GM23248 (cell line): ENCODE data around the gene KIF26A. TPM values are rescaled to one million over a fixed set of nuclear protein-coding genes. Genes with fewer than 3 reads are reported as not detected.

Experiments
- DNase-seq: peaks from one replicate; pipeline ENCODE4 v3.0.0-alpha.2; 2015
- H2AFZ ChIP-seq: fragments of 200-600 bp; sonication (generic); 2 replicates; pipeline ENCODE4 v1.6.1; 2016; ENCODE audit warnings: antibody characterized with exemption
- H3F3A ChIP-seq: fragments of 200-600 bp; sonication (generic); 2 replicates; pipeline ENCODE4 v1.6.1; 2016; ENCODE audit warnings: mild to moderate bottlenecking, antibody characterized with exemption, mixed run types; ENCODE audit not compliant: insufficient read depth
- H3K27ac ChIP-seq: fragments of 200-600 bp; sonication (generic); 2 replicates; pipeline ENCODE4 v1.5.1; 2016; ENCODE audit warnings: mild to moderate bottlenecking
- H3K27me3 ChIP-seq: fragments of 200-600 bp; sonication (generic); replicated peaks from 2 replicates; pipeline ENCODE4 v1.6.1; 2016; ENCODE audit warnings: mild to moderate bottlenecking; ENCODE audit not compliant: insufficient read depth
- H3K36me3 ChIP-seq: fragments of 200-600 bp; sonication (generic); 2 replicates; pipeline ENCODE4 v1.6.1; 2016; ENCODE audit warnings: low read depth, mild to moderate bottlenecking
- H3K4me1 ChIP-seq: fragments of 200-600 bp; sonication (generic); 2 replicates; pipeline ENCODE4 v1.6.1; 2016; ENCODE audit warnings: mild to moderate bottlenecking; ENCODE audit not compliant: insufficient read depth
- H3K4me2 ChIP-seq: fragments of 200-600 bp; sonication (generic); one replicate; pipeline ENCODE4 v1.6.1; 2016; ENCODE audit warnings: mild to moderate bottlenecking; ENCODE audit not compliant: unreplicated experiment
- H3K4me3 ChIP-seq: fragments of 200-600 bp; sonication (generic); 2 replicates; pipeline ENCODE4 v1.5.1; 2016; ENCODE audit warnings: mild to moderate bottlenecking
- H3K79me2 ChIP-seq: fragments of 200-600 bp; sonication (generic); 2 replicates; pipeline ENCODE4 v1.6.1; 2016; ENCODE audit warnings: mild to moderate bottlenecking; ENCODE audit not compliant: insufficient read depth
- H3K9ac ChIP-seq: fragments of 200-600 bp; sonication (generic); 2 replicates; pipeline ENCODE4 v1.6.1; 2016; ENCODE audit warnings: mild to moderate bottlenecking
- H3K9me2 ChIP-seq: fragments of 200-600 bp; sonication (generic); 2 replicates; pipeline ENCODE4 v1.6.1; 2016; ENCODE audit warnings: mixed run types, mild to moderate bottlenecking, moderate library complexity; ENCODE audit not compliant: insufficient read depth
- H3K9me3 ChIP-seq: fragments of 200-600 bp; sonication (generic); one replicate; pipeline ENCODE4 v1.6.1; 2017; ENCODE audit warnings: low read depth
- H4K20me1 ChIP-seq: fragments of 200-600 bp; sonication (generic); 2 replicates; pipeline ENCODE4 v1.6.0; 2016; ENCODE audit not compliant: insufficient read depth
- EZH2 ChIP-seq: fragments of 200-600 bp; sonication (generic); IDR thresholded peaks from 2 replicates; pipeline ENCODE4 v1.6.1; 2018; ENCODE audit warnings: antibody characterized with exemption, mild to moderate bottlenecking; ENCODE audit not compliant: insufficient read depth, poor library complexity, severe bottlenecking
- EZH2phosphoT487 ChIP-seq: fragments of 200-600 bp; sonication (generic); IDR thresholded peaks from 2 replicates; pipeline ENCODE4 v1.6.1; 2018; ENCODE audit warnings: antibody characterized with exemption, moderate library complexity, mild to moderate bottlenecking, low read depth; ENCODE audit not compliant: insufficient read depth
- WGBS, 2 experiments: methylation state at CpG; one replicate each; pipeline ENCODE4 v1.1.6; 2015 to 2017; ENCODE audit warnings: low lambda C conversion rate in 2 of 2, low coverage in 1 of 2; ENCODE audit errors: missing lambda C conversion rate in 2 of 2; 5-methylcytosine and 5-hydroxymethylcytosine counted together
- in situ Hi-C: fragments of 300-500 bp; cut with MboI; formaldehyde crosslinking; loops from 2 replicates; pipeline ENCODE4 v1.15.0; 2020
- polyA plus RNA-seq: library from polyadenylated mRNA; unstranded; fragments of >200 nt; fragmentation: Nextera tagmentation; extraction: Ambion mirVana; gene quantifications from 2 replicates; pipeline ENCODE4 v1.2.1, GENCODE V29; 2016
- total RNA-seq: library from RNA; depleted of rRNA; stranded (reverse); fragments of >200 nt; shearing (Covaris generic); gene quantifications from 2 replicates; pipeline ENCODE4 v1.2.3, GENCODE V29; 2014

KIF26A gene
- total and polyA plus RNA-seq, 2 experiments from 2014 or later, result not detected

DNA sequence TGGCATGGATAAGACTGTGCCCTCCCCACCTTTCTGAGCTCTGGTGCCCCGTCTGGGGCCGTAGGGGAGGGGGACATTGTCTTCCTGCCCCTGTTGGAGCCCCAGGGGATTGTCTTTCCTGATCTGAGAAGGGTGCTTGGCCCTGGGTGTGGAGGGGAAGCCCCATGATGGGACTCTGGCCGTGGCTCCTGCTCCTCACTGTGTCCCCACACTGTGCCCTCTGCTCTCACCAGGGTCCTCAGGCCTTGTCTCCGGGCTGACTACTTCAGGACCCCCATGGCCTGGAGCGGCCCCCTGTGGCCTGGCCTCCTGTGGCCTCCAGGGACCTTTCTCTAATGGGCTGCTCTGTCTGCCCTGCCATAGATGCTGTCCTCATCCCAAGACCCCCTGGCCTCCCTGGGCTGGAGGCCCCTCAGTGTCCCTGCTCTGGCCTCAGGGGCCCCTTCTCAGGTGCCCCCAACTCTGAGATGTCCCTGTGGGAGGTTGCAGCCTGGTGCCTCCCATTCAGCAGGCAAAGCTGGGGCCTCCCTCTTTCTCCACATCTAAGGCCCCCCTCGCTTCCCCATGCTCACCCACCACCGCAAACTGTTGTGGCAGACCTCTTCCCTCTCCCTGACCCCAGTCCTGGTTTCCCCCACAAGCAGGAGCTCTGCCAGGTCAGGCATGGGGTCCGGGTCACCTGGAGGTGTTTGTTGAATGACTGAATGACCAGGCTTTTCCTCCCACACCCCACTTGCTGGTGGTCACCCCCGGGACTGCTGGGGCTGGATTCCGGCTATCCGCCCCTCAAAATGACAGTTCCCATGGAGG lies 4.0 kb downstream of the KIF26A start:
- H3K27me3 ChIP-seq, result peaks cover under 1% of the 10 kb centered on the region; the same call in 1 of the 2 replicates
- H3K79me2 ChIP-seq, result no peaks in the 10 kb centered on the region
- H3K27ac ChIP-seq, result no peak overlapping the region
- H3K4me2 ChIP-seq, result no peak overlapping the region
- H3K9ac ChIP-seq, result no peak overlapping the region
- no peak for TF ChIP-seq EZH2
- TF ChIP-seq EZH2phosphoT487, result no peak
- in situ Hi-C loops, result no loop called here
- DNase-seq, result no peak
- H4K20me1 ChIP-seq, result no peaks in the 10 kb centered on the region
- H2AFZ ChIP-seq, result no peak overlapping the region
- H3K36me3 ChIP-seq, result no peaks in the 10 kb centered on the region
- no peaks in the 10 kb centered on the region for H3K9me3 ChIP-seq
- no peaks in the 10 kb centered on the region for H3K9me2 ChIP-seq
- no peak overlapping the region for H3K4me3 ChIP-seq
- WGBS, 2 experiments, result 49 to 50% methylated on average over 10 to 11 of the region's 11 CpGs
- H3F3A ChIP-seq, result no peaks in the 10 kb centered on the region
- H3K4me1 ChIP-seq, result no peaks in the 10 kb centered on the region

DNA sequence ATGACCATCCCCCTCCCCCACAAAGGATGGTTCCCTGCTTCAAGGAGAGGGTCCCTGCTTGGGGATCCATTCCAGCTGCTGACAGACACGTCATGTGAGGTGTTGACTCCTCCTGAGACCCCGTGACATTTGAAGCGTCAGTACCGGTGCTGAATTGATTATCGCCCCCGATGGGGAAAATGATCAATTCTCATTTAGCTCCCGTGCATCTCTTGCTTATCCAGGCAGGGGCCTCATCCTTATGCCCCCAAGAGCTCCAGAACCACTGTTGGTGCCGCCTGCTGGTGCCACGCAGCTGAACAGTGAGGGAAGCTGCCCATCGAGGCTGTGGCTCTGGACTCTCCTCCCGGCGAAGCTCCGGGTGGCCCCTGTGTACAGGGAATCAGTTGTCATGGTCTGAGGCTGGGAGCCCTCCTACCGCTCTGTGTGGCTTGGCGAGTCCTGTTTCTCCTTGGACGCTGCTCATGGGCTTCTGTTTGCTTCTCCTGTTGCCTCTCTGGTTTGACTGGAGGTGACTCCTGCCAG lies 4.6 kb downstream of the KIF26A start:
- Histone ChIP-seq H3K9ac (no peak overlapping the region), H2AFZ (no peak overlapping the region), H3K36me3 (no peaks in the 10 kb centered on the region), H3K4me2 (no peak overlapping the region), H3K27ac (no peak overlapping the region), H3F3A (no peaks in the 10 kb centered on the region), H3K79me2 (no peaks in the 10 kb centered on the region), H3K4me1 (no peaks in the 10 kb centered on the region), H4K20me1 (no peaks in the 10 kb centered on the region), H3K27me3 (no peaks in the 10 kb centered on the region; the same call in 1 of the 2 replicates), H3K4me3 (no peak overlapping the region), H3K9me3 (no peaks in the 10 kb centered on the region), H3K9me2 (no peaks in the 10 kb centered on the region)
- TF ChIP-seq EZH2 (no peak), EZH2phosphoT487 (no peak)
- no peak for DNase-seq
- in situ Hi-C loops, result no loop called here
- 68 to 69% methylated on average over 16 of the region's 16 CpGs for WGBS, 2 experiments

DNA sequence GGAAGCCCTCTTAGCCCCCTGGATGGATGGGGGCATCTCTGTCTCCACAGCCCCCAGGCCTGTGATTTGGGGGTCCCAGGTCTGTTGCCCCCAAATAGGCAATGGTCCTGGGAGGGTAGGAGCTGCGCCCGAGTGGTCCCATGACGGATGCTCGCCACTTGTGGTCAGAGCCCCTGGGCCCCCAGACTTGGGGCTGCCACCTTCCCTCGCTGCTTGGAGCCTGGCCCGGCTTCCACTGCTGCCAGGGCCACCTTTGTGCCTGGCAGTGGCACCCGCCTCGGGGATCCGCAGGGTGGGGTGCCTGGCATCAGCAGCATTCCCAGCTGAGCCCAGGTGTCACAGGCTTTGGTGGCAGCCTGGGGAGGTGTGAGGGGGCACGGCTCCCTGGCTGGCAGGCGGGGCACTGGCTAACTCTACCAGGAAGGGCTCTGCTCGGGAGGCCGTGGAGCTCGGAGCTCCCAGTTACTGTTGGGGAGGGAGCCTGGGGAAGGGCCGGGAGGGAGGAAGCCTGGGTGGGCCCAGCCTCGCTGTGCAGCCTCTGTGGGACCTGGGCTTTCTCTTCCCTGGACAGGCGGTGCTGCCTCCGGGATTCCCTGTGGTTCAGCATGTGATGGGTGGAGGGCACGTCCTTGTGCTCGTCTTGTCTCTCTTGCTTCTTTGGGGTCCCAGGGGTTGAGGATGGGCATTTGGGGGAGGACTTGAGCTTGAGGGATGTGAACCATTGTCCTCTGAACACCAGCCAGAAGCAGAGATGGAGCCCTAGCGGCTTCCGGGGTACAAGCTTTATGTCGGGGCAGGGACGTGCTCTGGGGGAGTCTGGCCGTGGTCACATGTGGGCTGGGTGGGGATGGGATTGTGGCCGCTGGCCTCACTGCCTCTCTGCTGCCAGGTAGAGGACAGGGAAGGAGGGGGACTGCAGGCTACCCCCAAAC lies 5.4 kb downstream of the KIF26A start:
- Histone ChIP-seq H3K9me3 (no peaks in the 10 kb centered on the region), H2AFZ (no peak overlapping the region), H3K4me1 (no peaks in the 10 kb centered on the region), H3K27ac (no peak overlapping the region), H3K9me2 (no peaks in the 10 kb centered on the region), H3K27me3 (no peaks in the 10 kb centered on the region; the same call in 1 of the 2 replicates), H3K4me2 (no peak overlapping the region), H3K79me2 (no peaks in the 10 kb centered on the region), H3F3A (no peaks in the 10 kb centered on the region), H4K20me1 (no peaks in the 10 kb centered on the region), H3K9ac (no peak overlapping the region), H3K4me3 (no peak overlapping the region), H3K36me3 (no peaks in the 10 kb centered on the region)
- TF ChIP-seq EZH2 (no peak), EZH2phosphoT487 (no peak)
- no peak for DNase-seq
- in situ Hi-C loops, result no loop called here
- 51 to 58% methylated on average over 23 to 24 of the region's 26 CpGs for WGBS, 2 experiments

DNA sequence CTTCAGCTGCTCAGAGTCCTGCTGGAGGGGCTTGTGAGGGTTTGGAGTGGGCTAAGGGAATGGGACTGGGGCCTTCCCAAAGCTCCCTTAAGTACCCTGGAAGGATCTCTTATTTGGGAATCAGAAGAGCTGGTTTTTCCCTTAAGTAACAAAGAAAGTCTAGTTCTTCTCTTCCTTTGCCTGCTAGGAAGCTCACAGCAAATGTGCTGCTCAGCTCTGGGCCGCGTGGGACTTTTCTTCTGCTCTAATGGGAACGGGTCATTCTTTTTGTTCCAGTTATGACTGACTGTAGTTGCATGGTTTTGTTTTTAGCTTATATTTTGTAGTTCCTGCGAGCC lies 6.0 kb downstream of the KIF26A start:
- Histone ChIP-seq H3K4me1 (no peaks in the 10 kb centered on the region), H3K9ac (no peak overlapping the region), H3K4me2 (no peak overlapping the region), H3K4me3 (no peak overlapping the region), H3K27ac (no peak overlapping the region), H3K36me3 (no peaks in the 10 kb centered on the region), H3K79me2 (no peaks in the 10 kb centered on the region), H3K27me3 (no peaks in the 10 kb centered on the region; the same call in 1 of the 2 replicates), H3F3A (no peaks in the 10 kb centered on the region), H3K9me2 (no peaks in the 10 kb centered on the region), H2AFZ (no peak overlapping the region), H3K9me3 (no peaks in the 10 kb centered on the region), H4K20me1 (no peaks in the 10 kb centered on the region)
- no peak for DNase-seq
- no peak for TF ChIP-seq EZH2phosphoT487
- no peak for TF ChIP-seq EZH2
- in situ Hi-C loops, result no loop called here
- WGBS, 2 experiments, result 65% methylated on average over 4 of the region's 4 CpGs
